Coronary artery (tissue), 2 donors: ENCODE results near the gene CD300H.

Experiments used
- DNase-seq: peaks from one replicate; pipeline ENCODE4 v3.0.0-alpha.2; 2017; ENCODE audit warnings: low spot score
- H3K27ac ChIP-seq, 2 donors: fragments of 200-600 bp; sonication (generic); one replicate each; pipeline ENCODE4 v1.5.1; 2016 to 2019
- H3K4me3 ChIP-seq: fragments of 200-600 bp; sonication (generic); 2 replicates; pipeline ENCODE4 v1.5.1; 2016; ENCODE audit warnings: mild to moderate bottlenecking, moderate library complexity
- TF ChIP-seq, protein P1 (sequence below): fragments of 200-600 bp; sonication (generic); IDR thresholded peaks from one replicate; pipeline ENCODE4 v1.5.1; 2019; ENCODE audit warnings: antibody characterized with exemption

CD300H gene

GRCh38 chr17:74527081-74527480 is 40.2 kb downstream of the CD300H start:
- TF ChIP-seq, protein P1, sequence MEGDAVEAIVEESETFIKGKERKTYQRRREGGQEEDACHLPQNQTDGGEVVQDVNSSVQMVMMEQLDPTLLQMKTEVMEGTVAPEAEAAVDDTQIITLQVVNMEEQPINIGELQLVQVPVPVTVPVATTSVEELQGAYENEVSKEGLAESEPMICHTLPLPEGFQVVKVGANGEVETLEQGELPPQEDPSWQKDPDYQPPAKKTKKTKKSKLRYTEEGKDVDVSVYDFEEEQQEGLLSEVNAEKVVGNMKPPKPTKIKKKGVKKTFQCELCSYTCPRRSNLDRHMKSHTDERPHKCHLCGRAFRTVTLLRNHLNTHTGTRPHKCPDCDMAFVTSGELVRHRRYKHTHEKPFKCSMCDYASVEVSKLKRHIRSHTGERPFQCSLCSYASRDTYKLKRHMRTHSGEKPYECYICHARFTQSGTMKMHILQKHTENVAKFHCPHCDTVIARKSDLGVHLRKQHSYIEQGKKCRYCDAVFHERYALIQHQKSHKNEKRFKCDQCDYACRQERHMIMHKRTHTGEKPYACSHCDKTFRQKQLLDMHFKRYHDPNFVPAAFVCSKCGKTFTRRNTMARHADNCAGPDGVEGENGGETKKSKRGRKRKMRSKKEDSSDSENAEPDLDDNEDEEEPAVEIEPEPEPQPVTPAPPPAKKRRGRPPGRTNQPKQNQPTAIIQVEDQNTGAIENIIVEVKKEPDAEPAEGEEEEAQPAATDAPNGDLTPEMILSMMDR = no peak
- DNase-seq = peak; percentile 45
- Histone ChIP-seq H3K27ac (no peak overlapping the region), H3K4me3 (no peak overlapping the region)

GRCh38 chr17:74526681-74527080 is 40.6 kb downstream of the CD300H start:
- peak; percentile 60 for DNase-seq
- TF ChIP-seq, protein P1 = no peak
- no peak overlapping the region for H3K27ac ChIP-seq
- H3K4me3 ChIP-seq = no peak overlapping the region

GRCh38 chr17:74525781-74526288 is 41.5 kb downstream of the CD300H start:
- no peak overlapping the region for H3K4me3 ChIP-seq
- no peak overlapping the region for H3K27ac ChIP-seq
- TF ChIP-seq, protein P1 = no peak
- DNase-seq = peak; percentile 11

DNA sequence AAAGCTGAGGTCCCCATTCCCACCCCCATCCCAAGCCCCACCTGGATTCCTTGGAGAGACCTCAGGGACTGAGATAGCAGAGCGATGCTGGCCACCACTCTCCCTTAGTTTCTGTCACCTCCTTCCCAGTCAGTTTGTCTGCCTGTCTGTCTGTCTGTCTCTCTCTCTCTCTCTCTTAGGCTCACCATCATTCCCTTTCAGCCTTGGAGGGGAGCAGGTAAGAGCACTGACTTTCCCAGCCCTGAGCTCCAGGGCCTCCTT is 41.9 kb downstream of the CD300H start:
- no peak overlapping the region for H3K4me3 ChIP-seq
- TF ChIP-seq, protein P1 = no peak
- DNase-seq = peak; percentile 59
- H3K27ac ChIP-seq = no peak overlapping the region

- Histone ChIP-seq H3K27ac (no peak overlapping the region), H3K4me3 (no peak overlapping the region)
- TF ChIP-seq, protein P1 = no peak
- peak; percentile 64 for DNase-seq
Observed at GRCh38 chr17:74524653-74525464, 42.5 kb downstream of the CD300H start.

- Histone ChIP-seq H3K4me3 (no peak overlapping the region), H3K27ac (no peak overlapping the region)
- TF ChIP-seq, protein P1 = no peak
- peak; percentile 38 for DNase-seq
Observed at GRCh38 chr17:74523308-74523707, 44.0 kb downstream of the CD300H start.
